IMR-90 (cell line): ENCODE data around the gene IL12A. TPM values are rescaled to one million over a fixed set of nuclear protein-coding genes. Genes with fewer than 3 reads are reported as not detected.

Experiments
- ATAC-seq: fragments of 200-7000 bp; cut with Tn5 transposase; 2 replicates; pipeline ENCODE4 v1.9.1; 2020; ENCODE audit warnings: low read depth, mild to moderate bottlenecking, moderate library complexity
- BruUV-seq: library from RNA; stranded (reverse); fragments of 400-500 nt; replicated peaks from 2 replicates; lab custom pipeline; 2021; lab: Mats Ljungman, UMichigan
- CTCF ChIA-PET: fragments of 300-600 bp; formaldehyde crosslinking; extraction: SDS; loops from one replicate; lab custom pipeline; 2021; ENCODE audit warnings: antibody characterized with exemption; lab: Yijun Ruan, JAX
- POLR2A ChIA-PET: fragments of 300-600 bp; sonication (Branson Sonifier 250); formaldehyde crosslinking; loops from one replicate; lab custom pipeline; 2022; ENCODE audit warnings: antibody characterized with exemption; ENCODE audit not compliant: unreplicated experiment; lab: Charles Lee
- DNase-seq: peaks from one replicate; pipeline ENCODE4 v3.0.0; 2013
- H2AFZ ChIP-seq: replicated peaks from 2 replicates; pipeline ENCODE3; 2013; ENCODE audit warnings: low read length, mild to moderate bottlenecking; ENCODE audit not compliant: poor library complexity
- H2AK5ac ChIP-seq: 2 replicates; pipeline ENCODE4 v1.6.1; 2013; ENCODE audit warnings: low read depth, low read length, inconsistent platforms
- H2AK9ac ChIP-seq: replicated peaks from 2 replicates; pipeline ENCODE3; 2013; ENCODE audit warnings: mild to moderate bottlenecking, low read depth, low read length, moderate library complexity; ENCODE audit not compliant: poor library complexity
- H2BK120ac ChIP-seq: 2 replicates; pipeline ENCODE4 v1.6.1; 2013; ENCODE audit warnings: low read depth, low read length, inconsistent platforms
- H2BK15ac ChIP-seq: 3 replicates; pipeline ENCODE4 v1.6.1; 2013; ENCODE audit warnings: low read depth, low read length, inconsistent platforms
- H2BK20ac ChIP-seq: 2 replicates; pipeline ENCODE4 v1.6.1; 2013; ENCODE audit warnings: low read depth, mild to moderate bottlenecking, inconsistent platforms, low read length, moderate library complexity
- H2BK5ac ChIP-seq: 2 replicates; pipeline ENCODE4 v1.6.1; 2013; ENCODE audit warnings: mild to moderate bottlenecking, low read depth, low read length, inconsistent platforms; ENCODE audit not compliant: poor library complexity, severe bottlenecking
- H3K14ac ChIP-seq: replicated peaks from 2 replicates; pipeline ENCODE4 v1.6.1; 2013; ENCODE audit warnings: low read depth, low read length, inconsistent platforms
- H3K18ac ChIP-seq: 2 replicates; pipeline ENCODE4 v1.6.1; 2013; ENCODE audit warnings: low read depth, low read length, control low read depth
- H3K23ac ChIP-seq: 2 replicates; pipeline ENCODE4 v1.6.1; 2013; ENCODE audit warnings: low read depth, low read length, inconsistent platforms
- H3K27ac ChIP-seq: 2 replicates; pipeline ENCODE4 v1.5.1; 2013; ENCODE audit warnings: mild to moderate bottlenecking, control low read depth, low read length; ENCODE audit not compliant: insufficient read depth
- H3K27me3 ChIP-seq: 2 replicates; pipeline ENCODE4 v1.6.1; 2013; ENCODE audit warnings: low read length; ENCODE audit not compliant: control insufficient read depth, insufficient read depth
- H3K36me3 ChIP-seq: 2 replicates; pipeline ENCODE4 v1.6.1; 2013; ENCODE audit warnings: low read length, mixed read lengths; ENCODE audit not compliant: control insufficient read depth, insufficient read depth
- H3K4ac ChIP-seq: 2 replicates; pipeline ENCODE4 v1.6.1; 2013; ENCODE audit warnings: low read depth, low read length, inconsistent platforms
- H3K4me1 ChIP-seq: 2 replicates; pipeline ENCODE4 v1.6.1; 2013; ENCODE audit warnings: low read length, mixed read lengths; ENCODE audit not compliant: control insufficient read depth, insufficient read depth
- H3K4me2 ChIP-seq: 2 replicates; pipeline ENCODE4 v1.6.1; 2013; ENCODE audit warnings: low read depth, mild to moderate bottlenecking, control low read depth, low read length, moderate library complexity
- H3K4me3 ChIP-seq: 2 replicates; pipeline ENCODE4 v1.5.1; 2013; ENCODE audit warnings: low read depth, mild to moderate bottlenecking, control low read depth, low read length, moderate library complexity; ENCODE audit not compliant: insufficient read depth
- H3K56ac ChIP-seq: 2 replicates; pipeline ENCODE4 v1.6.1; 2013; ENCODE audit warnings: low read length, inconsistent platforms; ENCODE audit not compliant: insufficient read depth; ENCODE audit errors: extremely low read depth
- H3K79me1 ChIP-seq, 2 experiments: 2 replicates each; pipeline ENCODE4 v1.6.1; 2013; ENCODE audit warnings: low read length in 2 of 2, inconsistent platforms in 1 of 2, low read depth in 1 of 2
- H3K9ac ChIP-seq: 2 replicates; pipeline ENCODE4 v1.6.1; 2013; ENCODE audit warnings: low read depth, low read length, control low read depth
- H3K9me1 ChIP-seq: 2 replicates; pipeline ENCODE4 v1.6.1; 2013; ENCODE audit warnings: low read length, inconsistent platforms; ENCODE audit not compliant: insufficient read depth
- H3K9me3 ChIP-seq: 2 replicates; pipeline ENCODE4 v1.6.1; 2013; ENCODE audit warnings: low read length; ENCODE audit not compliant: control insufficient read depth, insufficient read depth
- H4K20me1 ChIP-seq: 2 replicates; pipeline ENCODE4 v1.6.1; 2013; ENCODE audit warnings: low read length, inconsistent platforms; ENCODE audit not compliant: insufficient read depth
- H4K5ac ChIP-seq: 2 replicates; pipeline ENCODE4 v1.6.1; 2013; ENCODE audit warnings: mild to moderate bottlenecking, low read depth, low read length, control low read depth
- H4K8ac ChIP-seq, 2 experiments: 2 replicates each; pipeline ENCODE4 v1.6.1; 2013; ENCODE audit warnings: low read depth in 2 of 2, low read length in 2 of 2, control low read depth in 1 of 2, inconsistent platforms in 1 of 2
- H4K91ac ChIP-seq: 2 replicates; pipeline ENCODE4 v1.6.1; 2013; ENCODE audit warnings: low read depth, low read length, inconsistent platforms; ENCODE audit not compliant: insufficient read depth
- CHD1 ChIP-seq: IDR thresholded peaks from 2 replicates; pipeline ENCODE4 v1.6.1; 2012; ENCODE audit warnings: low read depth, low read length, improper control_type of control experiment
- MAZ ChIP-seq: IDR thresholded peaks from 2 replicates; pipeline ENCODE4 v1.6.1; 2012; ENCODE audit warnings: low read depth, mild to moderate bottlenecking, low read length, improper control_type of control experiment, moderate library complexity, borderline replicate concordance
- SMC3 ChIP-seq: fragments of 150-350 bp; IDR thresholded peaks from 2 replicates; pipeline ENCODE4 v1.6.1; 2016; ENCODE audit warnings: low read depth, mild to moderate bottlenecking, antibody characterized with exemption, low read length, moderate library complexity
- WGBS, 2 experiments: methylation state at CpG; one replicate each; pipeline versions ENCODE4 v1.1.5 to v1.1.7; 2013; ENCODE audit warnings: missing lambda C conversion rate in 2 of 2; ENCODE audit not compliant: insufficient read length in 1 of 2; ENCODE audit errors: extremely low coverage in 2 of 2; 5-methylcytosine and 5-hydroxymethylcytosine counted together
- dilution Hi-C: fragments of 300-500 bp; cut with HindIII; formaldehyde crosslinking; loops from one replicate; pipeline ENCODE4 v1.14.3; 2018; ENCODE audit warnings: low sequenced_read_pairs; ENCODE audit not compliant: unreplicated experiment
- in situ Hi-C: fragments of 300-500 bp; cut with MboI; formaldehyde crosslinking; loops from 3 replicates; pipeline ENCODE4 v1.14.3; 2019; ENCODE audit warnings: low sequenced_read_pairs, inconsistent platforms, mixed read lengths
- intact Hi-C: fragments of 100-400 bp; cut with micrococcal nuclease; formaldehyde crosslinking; loops from 2 replicates; pipeline ENCODE4 v1.10.0; 2022
- polyA plus RNA-seq, 3 experiments: library from polyadenylated mRNA; depleted of rRNA; stranded (reverse); fragments of >200 nt; gene quantifications; 2 replicates each; pipeline ENCODE4 v1.2.3, GENCODE V29; 2012; ENCODE audit warnings: low replicate concordance in 1 of 3
- total RNA-seq: library from RNA; depleted of rRNA; stranded (reverse); fragments of >200 nt; gene quantifications from 2 replicates; pipeline ENCODE4 v1.2.3, GENCODE V29; 2012

IL12A gene
- total and polyA plus RNA-seq, 2 of the 4 experiments (the other 2 are of a cell fraction) = 0.90 to 2.9 TPM

DNA sequence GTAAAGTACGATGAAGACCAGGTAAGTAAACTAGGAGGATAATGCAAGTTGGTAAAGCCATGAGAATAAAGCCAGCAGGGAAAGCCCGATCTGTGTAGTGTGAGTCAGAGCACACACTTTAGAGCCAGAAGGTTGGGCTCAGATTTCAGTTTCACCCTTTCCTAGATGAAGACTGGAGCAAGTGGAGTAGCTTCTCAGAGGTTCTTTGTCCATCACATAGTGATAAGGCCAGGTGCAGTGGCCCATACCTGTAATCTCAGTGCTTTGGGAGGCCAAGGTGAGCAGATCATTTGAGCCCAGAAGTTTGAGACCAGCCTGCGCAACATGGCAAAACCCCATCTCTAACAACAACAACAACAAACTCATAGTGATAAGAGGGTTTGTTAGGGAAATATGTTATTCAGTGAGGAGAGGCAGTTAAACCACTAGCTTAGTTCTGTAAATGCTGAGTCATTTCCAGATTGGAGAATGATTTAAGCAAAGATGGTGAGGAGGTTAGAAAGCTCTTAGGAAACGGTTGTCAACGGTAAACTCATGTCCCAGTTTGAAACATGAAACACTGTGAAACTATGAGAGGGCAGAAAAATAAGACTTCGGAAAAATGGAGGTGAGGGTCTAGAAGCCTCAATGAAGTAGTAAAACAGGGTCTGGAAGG is 39.0 kb downstream of the IL12A start (continued):
- no peak for TF ChIP-seq MAZ
- no peak for TF ChIP-seq SMC3

DNA sequence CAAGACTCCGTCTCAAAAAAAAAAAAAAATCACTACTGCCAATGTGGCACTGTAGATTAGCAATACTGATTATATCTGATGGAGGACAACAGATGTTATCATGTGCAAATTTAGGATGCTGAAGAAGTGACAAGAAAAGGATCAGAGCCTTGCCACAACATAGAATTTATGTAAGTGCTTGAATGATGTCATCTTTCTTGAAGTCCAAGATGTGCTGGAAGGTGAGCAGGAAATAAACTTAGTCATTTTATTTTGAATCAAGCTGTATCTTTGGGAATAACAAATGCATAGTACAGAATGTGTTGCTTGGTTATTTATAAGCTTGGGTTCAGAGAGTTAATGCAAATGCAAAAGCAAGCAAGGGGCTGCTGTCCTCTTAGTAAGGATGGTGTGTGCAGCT is 47.1 kb downstream of the IL12A start:
- Histone ChIP-seq H4K8ac (no peak overlapping the region), H3K9me3 (no peaks in the 10 kb centered on the region), H2BK120ac (no peak overlapping the region), H3K18ac (no peak overlapping the region), H2BK15ac (no peak overlapping the region), H3K4me2 (no peak overlapping the region), H2AK9ac (no peak overlapping the region), H3K14ac (no peak overlapping the region), H3K4me1 (peaks cover 4% of the 10 kb centered on the region; the same call in 1 of the 2 replicates), H3K27ac (no peak overlapping the region), H4K91ac (no peak overlapping the region), H2AFZ (no peak overlapping the region), H3K9ac (no peak overlapping the region), H3K4ac (no peak overlapping the region), H2BK5ac (no peak overlapping the region), H2AK5ac (no peak overlapping the region), H4K5ac (no peak overlapping the region), H3K9me1 (no peaks in the 10 kb centered on the region), H3K27me3 (peaks cover 17% of the 10 kb centered on the region), H3K23ac (no peak overlapping the region), H2BK20ac (no peak overlapping the region), H3K79me1 (no peaks in the 10 kb centered on the region), H4K20me1 (no peaks in the 10 kb centered on the region), H3K36me3 (no peaks in the 10 kb centered on the region), H3K4me3 (no peak overlapping the region), H3K56ac (no peak overlapping the region)
- POLR2A ChIA-PET = no interaction called here
- DNase-seq (no peak), ATAC-seq (no peak)
- no peak for TF ChIP-seq CHD1
- BruUV-seq = no TSS peak
- intact Hi-C loops (loop anchor here (5.0 kb wide), 1 partner anchor 367 kb away; no protein-coding TSS in a partner anchor), dilution Hi-C loops (no loop called here), in situ Hi-C loops (loop anchor here (10.0 kb wide), 1 partner anchor 379 kb away; no protein-coding TSS in a partner anchor)
- no CpG with 5 or more reads among the region's 1 CpG for WGBS, 2 experiments
- CTCF ChIA-PET = no interaction called here
